HTR-8/SVneo (cell line): ENCODE measurements around the gene HAPLN2.

ENCODE experiments used
- DNase-seq: peaks from one replicate; pipeline ENCODE4 v3.0.0; 2011; ENCODE audit warnings: low spot score, mixed read lengths; ENCODE audit not compliant: insufficient read length
- FAIRE-seq: peaks from 2 replicates; lab custom pipeline; 2011; peaks lifted over from hg19 to GRCh38; lab: Jason Lieb, UNC

The HAPLN2 gene

DNA sequence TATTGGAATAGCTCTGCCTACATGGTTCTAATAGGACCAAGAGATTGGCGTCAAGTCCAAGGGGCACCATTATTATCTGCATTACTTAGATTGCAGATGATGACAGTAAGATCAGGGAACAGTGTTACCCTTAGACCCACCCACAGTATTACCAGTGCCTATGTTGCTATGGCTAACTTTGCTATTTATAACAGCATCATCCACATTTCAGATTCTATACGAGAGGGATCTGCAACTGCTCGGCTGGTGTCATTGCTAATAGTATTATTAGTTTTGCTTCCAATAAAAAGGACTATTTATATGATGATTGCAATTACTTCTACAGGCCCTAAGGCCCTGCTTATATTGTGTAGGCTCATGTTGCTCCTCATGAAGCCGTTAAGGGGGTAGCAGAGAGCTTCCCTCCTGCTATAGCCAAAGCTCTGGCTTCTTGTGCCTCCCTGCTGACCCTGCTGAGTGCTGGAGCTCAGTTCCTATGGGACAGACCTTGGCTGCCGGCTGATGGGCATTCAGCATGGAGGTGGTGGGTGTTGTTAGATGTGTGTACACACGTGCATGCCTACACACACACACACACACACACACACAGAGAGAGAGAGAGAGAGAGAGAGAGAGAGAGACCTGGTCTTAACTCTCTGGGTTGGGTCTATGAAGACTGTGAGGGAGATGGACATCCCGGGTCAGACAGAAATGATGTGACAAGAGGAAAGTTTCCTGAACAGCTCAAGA is 24.0 kb downstream of the HAPLN2 start:
- DNase-seq, result no peak
- FAIRE-seq, result no peak

DNA sequence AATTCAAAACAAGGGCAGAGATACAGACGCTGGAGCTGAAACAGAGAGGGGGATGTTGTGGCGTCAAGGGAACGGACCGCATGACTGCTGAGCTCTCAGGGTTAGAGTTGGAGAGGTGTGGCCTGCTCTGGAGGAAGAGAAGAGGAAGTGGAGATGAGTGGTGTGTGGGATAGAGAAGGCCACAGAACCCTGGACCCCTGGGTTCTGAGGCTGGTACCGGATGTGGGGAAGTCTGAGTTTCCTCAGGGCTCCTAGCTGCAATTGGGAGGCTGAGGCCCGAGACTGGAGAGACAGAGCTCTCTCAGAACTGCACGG is 24.5 kb downstream of the HAPLN2 start:
- FAIRE-seq (no peak), DNase-seq (no peak)

DNA sequence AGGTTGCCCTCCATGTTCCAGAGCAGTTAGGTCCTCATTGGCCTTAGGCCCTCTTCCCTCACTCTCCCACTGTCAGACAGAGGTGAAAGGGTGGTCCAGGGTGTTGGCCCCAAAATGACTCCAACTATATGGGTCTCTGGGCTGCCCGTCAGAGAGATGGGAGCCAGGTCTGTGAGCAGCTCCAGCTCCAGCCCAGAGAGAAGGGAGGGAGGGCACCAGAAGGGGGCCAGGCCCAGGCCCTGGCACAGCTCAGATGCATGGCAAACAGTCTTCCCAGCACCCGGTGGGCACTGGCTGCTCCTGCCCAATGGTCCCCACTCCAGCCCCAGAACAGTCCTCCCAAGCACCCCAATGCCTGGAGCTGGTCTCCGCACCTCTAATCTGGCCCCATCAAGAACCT is 24.9 kb downstream of the HAPLN2 start:
- FAIRE-seq (no peak), DNase-seq (no peak)

DNA sequence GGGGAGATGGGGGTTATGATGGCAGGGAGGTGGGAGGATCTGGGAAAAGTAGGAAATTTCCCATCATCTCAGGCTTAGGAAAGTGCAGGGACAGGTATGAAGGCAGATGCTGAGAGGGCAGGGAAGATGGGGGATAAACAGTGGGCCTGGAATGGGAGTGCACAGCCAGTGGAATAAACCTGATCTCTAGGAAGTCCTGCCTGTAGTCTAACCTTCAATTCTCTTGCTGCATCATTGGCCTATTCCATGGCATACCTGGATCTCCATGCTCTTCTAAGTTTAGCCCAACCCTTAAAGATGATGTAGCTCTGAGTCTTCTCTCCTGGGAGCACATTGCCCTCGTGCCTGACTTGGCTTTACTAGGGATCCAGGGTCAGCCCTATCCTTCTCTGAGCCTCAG is 25.4 kb downstream of the HAPLN2 start:
- DNase-seq, result no peak
- FAIRE-seq, result no peak

DNA sequence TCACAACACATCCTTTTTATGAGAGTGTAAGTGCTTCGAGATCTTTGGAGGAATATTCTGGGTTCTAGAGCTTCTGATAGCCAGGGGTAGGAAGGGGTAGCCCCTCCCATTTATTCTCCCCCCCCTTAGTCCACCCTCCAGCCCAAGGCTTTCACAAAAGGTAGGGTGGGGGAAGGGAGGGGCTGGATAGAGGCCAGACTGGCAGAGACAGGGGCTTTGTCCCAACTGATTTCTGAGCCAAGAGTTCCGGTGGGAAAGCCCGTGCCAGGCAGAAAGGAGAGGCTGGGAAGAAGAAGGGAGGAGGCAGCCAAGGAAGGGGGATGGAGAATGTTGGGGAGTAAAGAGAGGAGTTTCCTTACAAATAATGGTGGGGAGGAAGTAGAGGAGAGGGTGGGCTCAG is 25.8 kb downstream of the HAPLN2 start:
- no peak for FAIRE-seq
- no peak for DNase-seq

DNA sequence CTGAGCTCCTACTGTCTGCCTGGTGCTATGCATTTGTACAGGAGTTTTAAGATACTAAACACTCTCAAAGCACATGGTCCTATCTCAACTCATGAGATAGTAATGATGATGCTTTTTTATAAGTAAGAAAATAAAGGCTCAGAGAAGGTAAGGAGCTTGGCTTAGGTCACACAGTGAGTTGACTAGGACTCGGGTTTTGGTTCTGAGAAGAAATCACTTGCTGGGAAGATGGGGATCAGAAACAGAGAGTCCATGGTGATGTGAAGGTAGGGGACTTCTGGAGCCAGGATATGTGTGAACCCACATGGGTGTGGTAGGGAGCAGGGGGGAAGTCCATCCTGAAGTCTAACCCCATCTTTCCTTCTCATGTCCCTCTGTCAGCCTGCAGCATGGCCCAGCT is 26.5 kb downstream of the HAPLN2 start:
- FAIRE-seq (no peak), DNase-seq (no peak)

DNA sequence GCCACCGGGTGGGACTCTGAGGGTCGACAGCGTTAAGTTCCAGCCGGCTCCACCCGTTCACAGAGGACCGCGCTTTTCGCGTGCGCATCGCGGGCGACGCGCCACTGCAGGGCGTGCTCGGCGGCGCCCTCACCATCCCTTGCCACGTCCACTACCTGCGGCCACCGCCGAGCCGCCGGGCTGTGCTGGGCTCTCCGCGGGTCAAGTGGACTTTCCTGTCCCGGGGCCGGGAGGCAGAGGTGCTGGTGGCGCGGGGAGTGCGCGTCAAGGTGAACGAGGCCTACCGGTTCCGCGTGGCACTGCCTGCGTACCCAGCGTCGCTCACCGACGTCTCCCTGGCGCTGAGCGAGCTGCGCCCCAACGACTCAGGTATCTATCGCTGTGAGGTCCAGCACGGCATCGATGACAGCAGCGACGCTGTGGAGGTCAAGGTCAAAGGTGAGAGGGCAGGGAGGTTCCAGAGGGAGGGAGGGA is 27.6 kb downstream of the HAPLN2 start:
- no peak for FAIRE-seq

DNA sequence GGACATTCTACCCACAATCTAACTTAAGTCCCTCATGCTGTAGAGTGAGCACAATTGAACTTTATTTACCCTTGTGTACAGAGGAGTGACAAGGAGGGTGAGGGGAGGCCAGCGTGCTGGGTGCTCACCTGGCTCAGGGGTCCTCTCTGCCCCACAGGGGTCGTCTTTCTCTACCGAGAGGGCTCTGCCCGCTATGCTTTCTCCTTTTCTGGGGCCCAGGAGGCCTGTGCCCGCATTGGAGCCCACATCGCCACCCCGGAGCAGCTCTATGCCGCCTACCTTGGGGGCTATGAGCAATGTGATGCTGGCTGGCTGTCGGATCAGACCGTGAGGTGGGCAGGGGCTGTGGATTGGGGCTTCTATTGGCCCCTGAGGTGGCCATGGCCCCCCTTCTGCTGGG is 28.1 kb downstream of the HAPLN2 start:
- FAIRE-seq, result no peak
- no peak for DNase-seq

More for the DNA sequence above, 27.6 kb downstream of the HAPLN2 start:
- no peak for DNase-seq

DNA sequence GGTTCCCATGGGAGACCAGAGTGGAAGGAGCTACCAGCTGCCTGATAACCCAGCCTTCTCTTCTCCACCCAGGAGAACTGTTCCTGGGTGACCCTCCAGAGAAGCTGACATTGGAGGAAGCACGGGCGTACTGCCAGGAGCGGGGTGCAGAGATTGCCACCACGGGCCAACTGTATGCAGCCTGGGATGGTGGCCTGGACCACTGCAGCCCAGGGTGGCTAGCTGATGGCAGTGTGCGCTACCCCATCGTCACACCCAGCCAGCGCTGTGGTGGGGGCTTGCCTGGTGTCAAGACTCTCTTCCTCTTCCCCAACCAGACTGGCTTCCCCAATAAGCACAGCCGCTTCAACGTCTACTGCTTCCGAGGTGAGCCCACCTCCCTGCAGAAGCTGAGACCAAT is 29.3 kb downstream of the HAPLN2 start:
- FAIRE-seq (no peak), DNase-seq (no peak)

DNA sequence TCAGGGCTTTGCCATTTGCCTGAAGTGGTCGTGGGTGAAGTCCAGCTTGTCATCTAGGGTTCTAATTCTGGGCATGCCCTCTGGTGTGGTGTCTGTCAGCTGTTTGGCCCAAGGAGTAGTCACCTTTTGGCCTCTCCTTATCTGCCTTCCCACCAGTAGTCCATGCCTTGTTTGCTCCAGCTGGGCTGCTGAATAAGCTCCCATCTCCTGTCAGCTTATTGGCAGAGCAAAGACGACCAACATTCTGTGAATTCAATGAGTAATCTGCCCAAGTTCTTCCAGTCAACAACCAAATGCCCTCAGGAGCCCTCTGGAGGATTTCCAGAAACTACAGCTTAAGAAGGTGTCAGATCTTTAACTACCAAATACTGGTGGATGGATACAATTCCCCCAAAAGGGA is 29.7 kb downstream of the HAPLN2 start:
- no peak for DNase-seq
- FAIRE-seq, result no peak

DNA sequence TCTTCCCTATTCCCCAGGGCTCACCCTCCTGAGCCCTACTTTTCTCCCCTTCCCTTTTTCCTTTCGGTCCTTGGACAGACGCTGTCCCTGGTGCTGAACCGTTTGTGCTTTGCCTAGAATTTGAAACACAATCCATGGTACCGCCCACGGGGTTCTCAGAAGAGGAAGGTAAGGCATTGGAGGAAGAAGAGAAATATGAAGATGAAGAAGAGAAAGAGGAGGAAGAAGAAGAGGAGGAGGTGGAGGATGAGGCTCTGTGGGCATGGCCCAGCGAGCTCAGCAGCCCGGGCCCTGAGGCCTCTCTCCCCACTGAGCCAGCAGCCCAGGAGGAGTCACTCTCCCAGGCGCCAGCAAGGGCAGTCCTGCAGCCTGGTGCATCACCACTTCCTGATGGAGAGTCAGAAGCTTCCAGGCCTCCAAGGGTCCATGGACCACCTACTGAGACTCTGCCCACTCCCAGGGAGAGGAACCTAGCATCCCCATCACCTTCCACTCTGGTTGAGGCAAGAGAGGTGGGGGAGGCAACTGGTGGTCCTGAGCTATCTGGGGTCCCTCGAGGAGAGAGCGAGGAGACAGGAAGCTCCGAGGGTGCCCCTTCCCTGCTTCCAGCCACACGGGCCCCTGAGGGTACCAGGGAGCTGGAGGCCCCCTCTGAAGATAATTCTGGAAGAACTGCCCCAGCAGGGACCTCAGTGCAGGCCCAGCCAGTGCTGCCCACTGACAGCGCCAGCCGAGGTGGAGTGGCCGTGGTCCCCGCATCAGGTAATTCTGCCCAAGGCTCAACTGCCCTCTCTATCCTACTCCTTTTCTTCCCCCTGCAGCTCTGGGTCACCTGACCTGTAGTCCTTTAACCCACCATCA is 33.1 kb downstream of the HAPLN2 start:
- no peak for DNase-seq

DNA sequence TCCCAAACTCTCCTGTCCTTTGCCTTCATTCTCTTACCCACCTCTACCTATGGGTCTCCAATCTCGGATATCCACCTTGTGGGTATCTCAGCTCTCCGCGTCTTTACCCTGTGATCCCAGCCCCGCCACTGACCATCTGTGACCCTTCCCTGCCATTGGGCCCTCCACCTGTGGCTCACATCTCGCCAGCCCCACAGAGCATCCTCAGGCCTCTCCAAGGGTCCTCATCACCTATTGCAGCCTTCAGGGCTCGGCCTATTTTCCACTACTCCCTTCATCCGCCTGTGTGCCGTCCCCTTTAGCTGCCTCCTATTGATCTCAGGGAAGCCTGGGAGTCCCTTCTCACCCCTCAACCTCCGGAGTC is 33.8 kb downstream of the HAPLN2 start:
- no peak for DNase-seq
- no peak for FAIRE-seq

More for the DNA sequence above, 33.1 kb downstream of the HAPLN2 start:
- no peak for FAIRE-seq

DNA sequence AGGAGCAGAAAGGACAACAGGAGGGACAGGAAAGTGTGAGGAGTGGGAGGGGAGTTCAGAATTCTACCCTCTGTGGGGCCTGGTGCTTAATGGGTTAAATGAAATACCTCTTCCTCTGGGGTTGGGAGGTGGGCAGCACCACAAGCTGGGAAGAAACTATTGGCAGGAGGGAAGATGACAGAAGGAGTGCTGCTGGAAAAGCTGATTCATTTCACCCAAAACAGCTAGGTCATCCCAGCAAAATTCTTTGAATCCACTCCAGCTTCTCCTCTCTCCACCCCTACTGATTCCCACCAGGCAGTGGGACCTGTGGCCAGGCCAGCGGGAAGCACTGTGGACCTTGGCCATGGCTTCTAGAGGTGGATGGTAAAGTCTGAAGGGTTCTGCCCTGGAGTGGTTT is 35.5 kb downstream of the HAPLN2 start:
- no peak for DNase-seq
- FAIRE-seq, result no peak

DNA sequence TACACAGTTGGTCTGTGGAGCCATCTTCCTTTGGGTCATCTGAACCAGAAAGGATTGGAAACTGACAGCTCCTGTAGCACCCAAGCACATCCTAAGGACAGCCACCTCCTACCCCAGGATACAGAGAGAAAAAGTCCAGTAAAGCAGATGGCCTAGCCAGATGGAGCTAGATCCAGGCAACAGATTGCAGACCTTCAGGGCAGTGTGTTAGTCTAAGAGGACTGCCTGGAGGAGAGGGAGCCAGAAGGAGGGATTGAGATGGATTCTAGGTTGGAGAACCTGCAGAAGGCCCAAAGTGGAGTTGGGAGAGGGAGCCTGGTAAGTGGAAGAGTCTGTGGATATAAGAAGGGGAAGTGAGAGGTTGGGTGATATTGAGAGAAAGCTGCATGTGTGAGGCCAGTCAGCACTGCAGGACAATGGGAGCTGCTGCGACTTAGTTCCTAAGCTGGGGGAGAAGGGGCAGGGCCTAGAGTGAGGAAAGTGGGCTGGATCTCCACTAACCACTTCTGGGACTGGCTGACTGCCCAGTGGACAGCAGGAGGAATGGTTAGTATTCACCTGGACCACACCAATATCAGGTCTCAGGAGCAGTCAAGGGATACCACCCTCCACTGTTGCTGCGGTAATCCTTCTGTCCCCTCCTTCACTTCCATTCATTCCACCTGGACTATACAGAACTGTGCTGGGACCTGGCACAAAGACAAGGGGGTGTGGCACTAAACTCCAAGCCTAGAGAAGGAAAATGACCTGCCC is 36.1 kb downstream of the HAPLN2 start:
- DNase-seq, result no peak
- no peak for FAIRE-seq

DNA sequence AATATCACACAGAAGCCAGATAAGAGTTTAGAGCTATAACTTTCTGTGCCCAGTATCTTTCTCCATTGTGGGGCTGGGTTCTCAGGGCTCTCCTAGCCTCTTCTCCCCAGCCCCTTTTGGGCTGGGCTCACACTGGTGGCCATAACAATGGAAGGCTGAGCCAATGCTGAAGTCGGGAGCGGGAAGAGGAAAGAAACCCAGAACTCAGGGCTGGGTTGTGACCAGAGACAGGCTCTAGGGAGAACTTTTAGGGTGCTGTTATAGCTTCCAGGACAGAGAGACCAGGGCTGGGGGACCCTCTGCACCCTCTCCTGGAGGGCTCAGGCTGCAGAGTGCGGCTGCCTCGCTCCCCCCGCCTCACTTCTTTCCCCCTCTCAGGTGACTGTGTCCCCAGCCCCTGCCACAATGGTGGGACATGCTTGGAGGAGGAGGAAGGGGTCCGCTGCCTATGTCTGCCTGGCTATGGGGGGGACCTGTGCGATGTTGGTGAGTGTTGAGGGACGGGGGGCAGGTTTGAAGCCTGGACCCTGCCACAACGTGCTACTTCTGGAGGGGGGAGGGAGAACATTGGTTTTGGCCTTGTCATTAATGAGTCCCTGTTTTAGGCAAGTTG is 36.8 kb downstream of the HAPLN2 start:
- no peak for DNase-seq
- FAIRE-seq, result no peak

DNA sequence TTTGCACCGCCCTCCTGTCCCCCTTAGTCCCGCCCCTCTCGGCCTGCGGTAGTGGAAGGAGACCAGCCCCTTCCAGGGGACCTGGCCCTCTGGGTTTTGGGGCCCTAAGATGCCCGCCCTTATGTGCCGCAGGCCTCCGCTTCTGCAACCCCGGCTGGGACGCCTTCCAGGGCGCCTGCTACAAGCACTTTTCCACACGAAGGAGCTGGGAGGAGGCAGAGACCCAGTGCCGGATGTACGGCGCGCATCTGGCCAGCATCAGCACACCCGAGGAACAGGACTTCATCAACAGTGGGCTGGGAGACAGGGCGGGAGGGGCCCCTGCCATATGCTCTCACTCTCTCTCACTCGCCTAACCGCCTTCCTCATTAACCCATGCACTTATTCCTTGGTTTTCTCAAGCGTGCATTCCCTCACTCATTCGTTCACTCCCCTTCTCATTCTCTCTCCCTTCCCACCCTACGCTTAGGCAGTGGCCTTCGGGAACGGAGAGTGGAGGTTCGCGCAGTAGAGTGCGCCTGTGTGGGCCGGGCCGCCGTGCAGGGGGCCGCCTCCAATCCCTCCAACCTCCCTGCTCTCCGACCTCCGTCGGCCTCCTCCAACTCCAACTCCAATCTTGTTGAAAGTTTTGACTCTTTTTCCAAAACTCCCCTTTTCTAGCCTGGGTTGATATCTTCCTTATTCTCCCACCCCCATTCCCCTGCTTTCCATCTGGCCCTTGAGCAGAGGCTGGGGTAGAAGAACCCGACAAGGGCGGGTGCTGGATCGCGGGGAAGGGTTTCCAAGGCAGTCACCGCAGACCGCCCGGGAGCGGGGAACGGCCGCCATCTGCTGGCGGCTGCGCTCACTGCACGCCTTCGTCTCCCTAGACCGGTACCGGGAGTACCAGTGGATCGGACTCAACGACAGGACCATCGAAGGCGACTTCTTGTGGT is 37.9 kb downstream of the HAPLN2 start:
- FAIRE-seq (no peak), DNase-seq (peak; percentile 69)

DNA sequence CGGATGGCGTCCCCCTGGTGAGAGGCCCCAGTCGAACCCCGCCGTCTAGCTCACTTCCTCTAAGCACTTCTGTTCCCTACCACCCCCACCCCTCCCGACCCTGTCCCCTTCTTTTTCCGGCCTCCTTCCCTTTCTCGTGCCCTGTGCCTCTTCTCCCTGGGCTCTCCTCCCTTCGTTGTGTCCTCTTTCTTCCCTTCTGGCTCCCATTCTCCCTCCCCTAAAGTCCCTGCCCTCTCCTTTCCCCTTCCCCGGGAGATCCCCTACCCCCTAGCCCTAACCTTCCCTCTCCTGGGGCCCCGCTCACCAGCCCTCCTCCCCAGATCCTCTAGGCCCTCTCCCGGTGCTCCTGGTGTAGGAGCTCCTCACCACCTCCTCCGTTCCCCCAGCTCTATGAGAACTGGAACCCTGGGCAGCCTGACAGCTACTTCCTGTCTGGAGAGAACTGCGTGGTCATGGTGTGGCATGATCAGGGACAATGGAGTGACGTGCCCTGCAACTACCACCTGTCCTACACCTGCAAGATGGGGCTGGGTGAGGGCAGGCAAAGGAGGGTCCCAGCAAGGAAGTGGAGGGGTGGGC is 38.6 kb downstream of the HAPLN2 start:
- no peak for DNase-seq
- FAIRE-seq, result no peak

DNA sequence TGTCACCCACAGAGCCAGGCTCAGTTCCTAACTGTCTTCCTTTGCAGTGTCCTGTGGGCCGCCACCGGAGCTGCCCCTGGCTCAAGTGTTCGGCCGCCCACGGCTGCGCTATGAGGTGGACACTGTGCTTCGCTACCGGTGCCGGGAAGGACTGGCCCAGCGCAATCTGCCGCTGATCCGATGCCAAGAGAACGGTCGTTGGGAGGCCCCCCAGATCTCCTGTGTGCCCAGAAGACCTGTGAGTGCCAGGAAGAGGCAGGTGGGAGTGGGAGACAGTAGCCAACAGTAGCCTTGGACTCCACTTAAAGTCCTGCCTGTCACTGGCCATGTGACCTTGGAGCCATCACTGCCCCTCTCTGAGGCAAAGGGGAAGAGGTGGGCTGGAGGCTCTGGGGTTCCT is 39.3 kb downstream of the HAPLN2 start:
- no peak for DNase-seq
- no peak for FAIRE-seq

DNA sequence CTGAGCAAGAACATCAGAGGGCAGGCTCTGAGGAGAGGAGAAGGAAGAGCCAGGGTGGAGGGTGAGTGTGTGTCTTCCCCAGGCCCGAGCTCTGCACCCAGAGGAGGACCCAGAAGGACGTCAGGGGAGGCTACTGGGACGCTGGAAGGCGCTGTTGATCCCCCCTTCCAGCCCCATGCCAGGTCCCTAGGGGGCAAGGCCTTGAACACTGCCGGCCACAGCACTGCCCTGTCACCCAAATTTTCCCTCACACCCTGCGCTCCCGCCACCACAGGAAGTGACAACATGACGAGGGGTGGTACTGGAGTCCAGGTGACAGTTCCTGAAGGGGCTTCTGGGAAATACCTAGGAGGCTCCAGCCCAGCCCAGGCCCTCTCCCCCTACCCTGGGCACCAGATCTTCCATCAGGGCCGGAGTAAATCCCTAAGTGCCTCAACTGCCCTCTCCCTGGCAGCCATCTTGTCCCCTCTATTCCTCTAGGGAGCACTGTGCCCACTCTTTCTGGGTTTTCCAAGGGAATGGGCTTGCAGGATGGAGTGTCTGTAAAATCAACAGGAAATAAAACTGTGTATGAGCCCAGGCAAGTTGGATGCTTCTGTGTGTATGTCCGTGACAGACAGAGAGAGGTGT is 39.8 kb downstream of the HAPLN2 start:
- DNase-seq (no peak), FAIRE-seq (no peak)
